Sigmoid colon (tissue), 4 donors: Measurements from ENCODE around the gene ING5.
A peak's percentile ranks its signal among the peaks of the same experiment; 100 is the strongest.

Experiments used
- EP300 ChIP-seq, 4 donors: sonication (generic); formaldehyde crosslinking; IDR thresholded peaks; one replicate each; pipeline ENCODE4 v1.6.1; 2017; ENCODE audit warnings: antibody characterized with exemption in 4 of 4
- POLR2A ChIP-seq, 2 donors: fragments of 450-650 bp; IDR thresholded peaks; one replicate each; pipeline ENCODE4 v1.6.1; 2016; ENCODE audit warnings: antibody characterized with exemption in 2 of 2, mild to moderate bottlenecking in 2 of 2, moderate library complexity in 2 of 2
- POLR2AphosphoS5 ChIP-seq, 4 donors: sonication (generic); formaldehyde crosslinking; IDR thresholded peaks; one replicate each; pipeline ENCODE4 v1.6.1; 2017; ENCODE audit warnings: antibody characterized with exemption in 4 of 4
- TF ChIP-seq, protein P1 (sequence below), 4 experiments: fragments of 450-650 bp in 3 of 4; fragments of 200-600 bp in 1 of 4; IDR thresholded peaks; one replicate each; pipeline ENCODE4 v1.5.1; 2016 to 2019; ENCODE audit warnings: antibody characterized with exemption in 4 of 4, mild to moderate bottlenecking in 3 of 4, moderate library complexity in 2 of 4

GRCh38 chr2:241701149-241701398 is 765 bp upstream of the ING5 start:
- TF ChIP-seq, protein P1, sequence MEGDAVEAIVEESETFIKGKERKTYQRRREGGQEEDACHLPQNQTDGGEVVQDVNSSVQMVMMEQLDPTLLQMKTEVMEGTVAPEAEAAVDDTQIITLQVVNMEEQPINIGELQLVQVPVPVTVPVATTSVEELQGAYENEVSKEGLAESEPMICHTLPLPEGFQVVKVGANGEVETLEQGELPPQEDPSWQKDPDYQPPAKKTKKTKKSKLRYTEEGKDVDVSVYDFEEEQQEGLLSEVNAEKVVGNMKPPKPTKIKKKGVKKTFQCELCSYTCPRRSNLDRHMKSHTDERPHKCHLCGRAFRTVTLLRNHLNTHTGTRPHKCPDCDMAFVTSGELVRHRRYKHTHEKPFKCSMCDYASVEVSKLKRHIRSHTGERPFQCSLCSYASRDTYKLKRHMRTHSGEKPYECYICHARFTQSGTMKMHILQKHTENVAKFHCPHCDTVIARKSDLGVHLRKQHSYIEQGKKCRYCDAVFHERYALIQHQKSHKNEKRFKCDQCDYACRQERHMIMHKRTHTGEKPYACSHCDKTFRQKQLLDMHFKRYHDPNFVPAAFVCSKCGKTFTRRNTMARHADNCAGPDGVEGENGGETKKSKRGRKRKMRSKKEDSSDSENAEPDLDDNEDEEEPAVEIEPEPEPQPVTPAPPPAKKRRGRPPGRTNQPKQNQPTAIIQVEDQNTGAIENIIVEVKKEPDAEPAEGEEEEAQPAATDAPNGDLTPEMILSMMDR (IDR thresholded peaks at IDR 0.05): peak in 3 of 4 experiments; percentile 29 to 47 (median 35)
- no peak for TF ChIP-seq POLR2AphosphoS5 (IDR thresholded peaks at IDR 0.05)
- TF ChIP-seq POLR2A (IDR thresholded peaks at IDR 0.05): no peak
- TF ChIP-seq EP300 (IDR thresholded peaks at IDR 0.05): no peak
